HG03342 (cell line): ENCODE data around the gene GLT6D1.

Source experiments
- ATAC-seq: cut with Tn5 transposase; IDR thresholded peaks from one replicate; pipeline ENCODE4 v1.9.1; 2021; ENCODE audit warnings: mild to moderate bottlenecking, moderate library complexity; ENCODE audit not compliant: unreplicated experiment

Gene GLT6D1

DNA sequence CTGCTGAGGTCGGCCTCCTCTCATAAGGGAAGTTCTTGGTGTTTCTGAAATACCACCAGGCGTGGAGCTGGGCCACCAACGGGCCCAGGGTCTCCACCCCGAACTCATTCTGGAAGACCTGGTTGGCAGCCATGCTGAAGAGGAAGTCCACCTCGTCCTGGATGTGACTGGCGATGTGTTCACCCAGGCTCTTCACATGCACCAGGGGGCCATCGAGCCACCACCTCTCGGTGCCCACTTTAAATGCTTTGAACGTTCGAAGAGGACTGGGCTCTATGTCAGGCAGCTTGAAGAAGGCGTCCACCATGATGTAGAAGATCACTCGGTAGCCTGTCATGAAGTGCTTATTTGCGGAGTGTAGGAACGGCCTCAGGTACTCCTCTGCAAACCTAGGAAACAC lies 15.1 kb downstream of the GLT6D1 start:
- no peak for ATAC-seq

DNA sequence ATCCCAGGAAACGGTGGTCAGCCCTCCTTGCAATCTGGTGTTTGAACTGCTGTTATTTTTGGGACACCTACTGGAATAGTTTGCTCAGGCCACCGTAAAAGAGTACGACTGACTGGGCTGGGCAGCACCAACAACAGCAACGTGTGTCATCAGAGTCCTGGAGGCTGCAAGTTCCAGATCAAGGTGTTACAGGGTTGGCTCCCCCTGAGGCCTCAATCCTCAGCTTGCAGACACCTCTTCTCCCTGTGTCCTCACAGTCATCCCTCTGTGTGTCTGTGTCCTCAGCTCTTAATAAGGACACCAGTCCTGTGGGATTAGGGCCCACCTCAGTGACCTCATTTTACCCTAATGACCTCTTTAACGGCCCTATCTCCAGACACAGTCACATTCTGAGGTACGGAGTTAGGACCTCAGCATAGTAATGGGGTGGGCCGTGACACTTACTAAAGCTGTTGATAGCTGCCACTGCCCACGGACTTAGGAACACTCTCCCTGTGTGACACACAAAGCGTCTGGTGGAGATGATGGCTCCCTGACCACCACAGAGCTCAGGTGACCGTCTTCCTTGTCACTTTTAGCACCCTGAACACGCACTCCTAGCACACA lies 16.8 kb downstream of the GLT6D1 start:
- ATAC-seq = no peak

DNA sequence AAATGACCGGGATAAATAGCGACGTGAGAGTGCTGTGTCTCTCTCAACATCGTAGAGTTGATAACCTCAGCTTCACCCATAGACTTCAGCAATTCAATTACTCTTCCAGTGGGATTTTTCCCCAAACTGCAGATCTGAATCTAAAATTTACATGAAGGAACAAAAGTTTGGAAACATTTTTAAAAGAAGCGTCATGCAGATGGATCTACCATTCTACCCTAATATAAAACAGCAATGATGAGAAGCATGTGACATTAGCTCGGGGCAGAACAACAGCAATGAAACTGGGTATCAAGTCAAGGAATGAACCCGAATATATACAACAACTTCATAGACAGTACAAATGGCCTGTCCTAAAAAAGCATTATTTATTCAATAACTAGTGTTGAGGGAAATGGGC lies 18.8 kb downstream of the GLT6D1 start:
- ATAC-seq = no peak

DNA sequence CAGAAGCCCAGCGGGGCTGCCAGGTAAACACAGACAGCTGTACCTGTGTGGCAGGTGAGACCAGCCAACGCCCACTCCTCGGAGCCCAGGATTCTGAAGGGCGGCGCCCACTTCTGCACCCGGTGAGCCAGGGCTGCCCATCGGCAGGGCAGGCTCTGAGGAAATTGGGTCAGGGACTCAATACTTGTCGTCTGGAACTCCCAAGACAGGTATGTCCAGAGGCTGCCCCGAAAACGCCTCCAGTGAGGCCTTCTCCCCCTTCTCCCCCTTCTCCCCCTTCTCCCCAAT lies 19.8 kb downstream of the GLT6D1 start:
- ATAC-seq = no peak

DNA sequence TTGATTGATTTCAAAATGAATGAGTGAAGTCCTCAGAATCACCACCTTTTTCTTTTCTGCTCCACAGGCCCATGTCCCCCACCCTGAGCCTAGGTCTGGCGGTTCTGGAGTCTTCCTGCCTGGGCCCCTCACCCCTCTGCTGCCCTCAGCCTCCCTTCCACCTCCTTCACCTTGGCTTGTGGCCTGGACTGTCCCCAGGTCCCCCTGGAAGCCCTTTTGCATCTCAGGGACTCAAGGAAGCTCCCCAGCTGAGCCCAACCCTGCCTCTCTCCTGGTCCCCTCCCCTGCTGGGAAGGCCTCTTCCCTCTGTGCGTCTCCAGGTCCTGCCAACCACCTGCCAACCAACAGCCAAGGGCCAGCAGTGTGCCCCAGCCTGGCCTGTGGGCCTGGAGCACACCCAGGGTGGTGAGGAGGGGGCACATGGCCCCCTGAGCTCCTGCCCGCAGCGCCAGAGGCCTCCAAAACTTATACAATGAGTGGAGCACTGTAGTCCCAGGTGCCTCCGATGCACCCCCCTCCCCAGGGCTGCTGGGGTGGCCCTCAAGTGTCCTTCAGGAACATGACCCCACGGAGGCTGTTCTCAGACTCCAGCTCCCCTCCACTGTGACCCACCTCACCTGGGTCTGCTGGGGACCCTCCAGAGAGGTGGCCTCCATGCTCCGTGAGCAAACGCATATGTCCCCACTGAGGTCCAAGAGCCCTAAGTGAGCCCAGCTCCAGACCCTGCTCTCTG lies 20.3 kb downstream of the GLT6D1 start:
- no peak for ATAC-seq

DNA sequence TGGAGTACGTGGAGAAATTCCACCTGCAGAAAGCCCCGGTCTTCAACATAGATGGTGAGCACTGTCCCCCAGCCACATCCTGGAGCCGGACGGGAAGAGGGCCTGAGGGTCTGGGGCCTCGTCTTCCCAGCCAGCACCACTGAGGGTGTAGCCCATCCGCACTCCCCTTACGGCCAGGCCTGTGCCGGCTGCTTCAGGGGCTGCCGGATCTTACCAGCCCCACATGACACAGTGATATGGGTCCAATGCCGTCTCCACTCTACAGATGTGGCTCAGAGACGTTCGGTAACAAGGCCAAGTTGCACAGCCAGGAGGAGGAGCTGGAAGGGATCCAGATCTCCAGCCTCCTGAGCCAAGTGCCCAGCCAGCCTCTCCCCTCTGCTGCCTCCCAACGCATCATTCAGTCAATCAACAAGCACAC lies 21.3 kb downstream of the GLT6D1 start:
- ATAC-seq = no peak

DNA sequence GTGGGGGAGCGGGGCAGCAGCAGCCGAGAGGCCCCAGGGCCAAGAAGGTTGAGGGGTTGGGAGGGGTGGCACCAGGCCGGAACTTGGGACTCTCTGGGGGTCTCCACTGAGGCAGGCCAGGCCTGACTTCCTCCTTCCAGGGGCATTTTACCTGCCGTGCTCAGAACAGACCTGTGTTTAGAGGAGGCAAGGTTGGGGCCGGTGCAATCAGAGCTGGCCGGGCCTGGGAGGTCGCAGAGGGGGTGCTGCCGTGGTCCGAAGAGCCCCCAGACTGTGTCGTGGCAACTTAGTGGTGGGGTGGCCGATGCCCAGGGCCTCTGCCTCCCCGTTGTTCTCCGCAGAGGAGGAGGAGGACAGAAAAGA lies 21.8 kb downstream of the GLT6D1 start:
- ATAC-seq = no peak

DNA sequence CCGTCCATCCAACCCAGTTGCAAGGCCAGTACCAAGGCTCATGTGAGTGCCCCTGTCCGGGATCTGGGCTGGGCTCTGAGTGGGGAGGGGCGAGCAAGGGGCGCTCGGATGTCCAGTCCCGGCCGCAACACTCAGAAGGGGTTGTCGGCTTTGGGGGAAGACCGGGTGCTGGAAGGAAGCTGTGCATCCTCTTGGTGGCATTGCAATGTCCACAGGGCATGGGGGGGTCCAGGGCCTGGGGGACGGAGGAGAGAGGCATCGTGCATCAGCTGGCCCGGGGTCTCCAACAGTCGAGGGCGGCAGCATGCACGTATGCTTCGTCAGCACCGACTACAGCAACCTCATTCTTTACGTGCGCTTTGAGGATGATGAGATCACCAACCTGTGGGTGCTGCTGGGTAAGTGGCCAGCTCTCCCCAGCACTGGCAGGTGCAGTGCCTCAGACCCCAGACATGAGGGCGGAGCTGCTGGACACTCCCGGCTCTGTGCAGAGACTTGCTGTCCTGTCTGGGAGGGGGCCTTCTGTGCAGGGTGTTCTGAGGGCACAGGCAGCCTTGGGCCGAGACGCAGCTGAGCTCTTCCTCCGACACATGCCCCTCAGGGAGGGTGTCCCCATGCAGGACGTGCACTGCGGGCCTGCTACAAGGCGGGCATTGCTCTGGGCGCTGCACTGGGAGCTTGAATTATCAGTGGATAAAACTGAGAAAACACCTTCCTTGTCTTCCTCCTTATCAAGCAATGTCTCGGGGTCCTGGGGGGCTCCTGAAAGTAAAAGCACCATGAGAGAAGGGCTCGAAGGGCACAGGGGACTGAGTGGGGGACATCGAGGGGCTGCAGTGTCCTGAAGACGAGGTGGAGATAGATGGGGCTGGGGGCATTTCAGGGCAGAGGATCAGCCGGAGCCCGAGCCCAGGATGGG lies 22.5 kb downstream of the GLT6D1 start:
- ATAC-seq = no peak

DNA sequence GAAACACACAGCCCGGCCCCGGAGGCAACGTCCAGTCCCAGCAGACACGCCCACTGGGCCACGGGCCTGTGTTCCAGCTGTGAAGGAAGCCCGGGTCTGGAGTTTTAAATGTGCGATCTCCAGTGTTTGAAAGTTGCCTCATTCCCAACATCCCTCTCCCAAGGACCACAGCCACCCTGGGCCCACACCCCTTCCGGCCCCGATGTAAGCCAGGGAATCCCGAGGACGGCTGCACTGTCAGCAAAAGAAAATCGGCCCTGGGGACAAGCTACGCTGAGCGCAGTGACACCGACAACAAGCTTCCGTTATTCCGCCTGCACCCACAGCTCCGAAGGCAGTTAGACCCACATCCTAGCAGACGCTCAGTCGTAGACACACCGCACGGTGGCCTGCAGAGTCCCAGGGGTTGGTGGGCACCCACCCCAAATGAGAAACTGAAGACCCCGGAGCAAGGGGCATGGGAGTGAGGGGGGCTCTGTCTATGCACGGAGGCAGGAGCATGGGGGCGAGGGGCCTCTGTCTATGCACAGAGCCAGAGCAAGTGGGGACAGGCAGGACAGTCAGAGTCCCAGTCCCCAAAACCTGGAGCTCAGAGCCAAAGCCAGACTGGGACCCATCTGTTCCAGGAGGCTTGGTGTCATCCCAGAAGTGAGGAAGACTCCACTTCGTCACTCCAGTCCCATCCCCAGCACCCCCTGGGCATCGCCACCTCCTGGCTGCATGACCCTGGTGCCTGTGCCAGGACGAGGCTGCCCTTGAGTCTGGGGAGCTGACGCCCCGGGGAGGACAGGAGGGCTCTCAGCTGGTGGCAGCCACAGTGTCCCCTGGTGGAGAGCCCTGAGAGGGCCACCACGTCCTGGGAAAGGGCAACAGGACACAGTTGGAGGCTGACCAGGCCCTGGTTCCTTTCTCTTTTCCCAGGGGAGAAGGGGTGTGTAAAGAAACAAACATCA lies 23.4 kb downstream of the GLT6D1 start:
- no peak for ATAC-seq

DNA sequence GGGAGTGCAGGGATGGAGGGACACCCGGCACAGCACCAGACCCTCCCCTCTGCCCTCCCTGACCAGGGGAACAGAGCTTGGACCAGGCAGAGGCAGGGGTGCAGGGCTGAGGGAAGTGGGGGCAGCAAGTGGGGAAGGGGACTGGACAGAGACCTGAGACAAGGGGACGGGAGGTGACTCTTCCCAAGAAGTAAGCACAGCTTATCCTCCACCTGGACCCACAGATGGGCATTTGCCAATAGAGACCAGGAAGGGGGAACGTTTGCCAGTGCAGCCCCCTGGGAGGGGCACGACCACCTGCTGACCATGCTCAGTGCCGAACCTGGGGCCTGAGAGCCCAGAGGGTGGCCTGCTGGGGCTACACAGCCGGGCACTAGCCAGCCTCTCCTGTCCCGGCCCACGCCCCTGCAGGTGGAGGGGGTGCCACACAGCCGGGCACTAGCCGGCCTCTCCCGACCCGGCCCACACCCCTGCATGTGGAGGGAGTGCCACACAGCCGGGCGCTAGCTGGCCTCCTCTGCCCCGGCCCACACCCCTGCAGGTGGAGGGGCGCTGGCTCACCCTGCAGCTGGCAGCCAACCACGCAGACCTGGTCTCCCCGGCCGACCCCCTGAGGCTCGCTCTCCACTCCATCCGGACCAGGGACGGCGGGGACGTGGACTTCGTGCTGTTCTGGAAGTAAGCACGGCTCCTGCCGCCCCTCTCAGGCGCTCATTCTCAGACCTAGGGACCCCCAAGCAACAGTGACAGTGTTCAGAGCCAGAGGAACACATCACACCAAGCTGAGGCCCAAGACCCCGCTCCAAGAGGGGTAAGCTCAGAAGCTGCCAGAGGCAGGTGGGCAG lies 24.3 kb downstream of the GLT6D1 start:
- no peak for ATAC-seq

DNA sequence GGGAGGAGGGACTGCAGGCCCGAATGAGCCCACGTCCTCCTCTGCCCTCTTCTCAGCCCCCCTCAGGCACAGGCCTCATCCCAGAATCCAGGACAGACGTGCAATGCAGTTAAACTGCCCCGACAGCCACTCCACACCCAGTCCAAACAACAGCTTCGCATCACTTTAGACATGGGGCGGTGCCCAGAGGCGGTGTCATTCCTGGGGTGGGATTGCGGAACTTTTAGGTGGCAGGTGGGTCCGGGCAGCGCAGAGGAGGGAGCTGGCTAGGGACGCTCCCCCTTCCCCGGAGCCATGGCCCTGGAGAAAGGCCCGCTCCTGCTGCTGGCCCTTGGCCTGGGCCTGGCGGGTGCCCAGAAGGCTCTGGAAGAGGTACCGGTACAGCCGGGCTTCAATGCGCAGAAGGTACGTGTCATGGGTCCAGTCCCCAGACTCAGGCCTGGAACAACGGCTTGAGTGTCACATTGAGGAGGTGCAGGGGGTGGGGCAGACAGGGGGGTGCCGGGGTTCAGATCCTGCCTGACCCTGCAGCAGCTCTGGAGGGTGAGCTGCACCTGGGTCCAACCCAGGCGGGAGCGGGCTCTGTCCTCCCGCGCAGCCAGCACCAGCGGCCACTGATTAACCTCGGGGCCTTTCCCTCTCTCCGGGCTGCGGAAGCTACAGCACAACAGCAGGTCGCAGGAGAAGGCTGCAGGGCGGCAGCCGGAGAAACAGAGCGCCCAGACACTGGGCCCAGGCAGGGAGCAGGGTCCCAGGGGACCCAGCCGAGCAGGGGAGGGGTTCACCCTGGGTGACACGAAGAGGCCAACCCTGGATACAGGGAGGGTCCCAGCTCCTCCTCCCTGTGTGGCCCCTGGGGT lies 25.2 kb downstream of the GLT6D1 start:
- no peak for ATAC-seq

DNA sequence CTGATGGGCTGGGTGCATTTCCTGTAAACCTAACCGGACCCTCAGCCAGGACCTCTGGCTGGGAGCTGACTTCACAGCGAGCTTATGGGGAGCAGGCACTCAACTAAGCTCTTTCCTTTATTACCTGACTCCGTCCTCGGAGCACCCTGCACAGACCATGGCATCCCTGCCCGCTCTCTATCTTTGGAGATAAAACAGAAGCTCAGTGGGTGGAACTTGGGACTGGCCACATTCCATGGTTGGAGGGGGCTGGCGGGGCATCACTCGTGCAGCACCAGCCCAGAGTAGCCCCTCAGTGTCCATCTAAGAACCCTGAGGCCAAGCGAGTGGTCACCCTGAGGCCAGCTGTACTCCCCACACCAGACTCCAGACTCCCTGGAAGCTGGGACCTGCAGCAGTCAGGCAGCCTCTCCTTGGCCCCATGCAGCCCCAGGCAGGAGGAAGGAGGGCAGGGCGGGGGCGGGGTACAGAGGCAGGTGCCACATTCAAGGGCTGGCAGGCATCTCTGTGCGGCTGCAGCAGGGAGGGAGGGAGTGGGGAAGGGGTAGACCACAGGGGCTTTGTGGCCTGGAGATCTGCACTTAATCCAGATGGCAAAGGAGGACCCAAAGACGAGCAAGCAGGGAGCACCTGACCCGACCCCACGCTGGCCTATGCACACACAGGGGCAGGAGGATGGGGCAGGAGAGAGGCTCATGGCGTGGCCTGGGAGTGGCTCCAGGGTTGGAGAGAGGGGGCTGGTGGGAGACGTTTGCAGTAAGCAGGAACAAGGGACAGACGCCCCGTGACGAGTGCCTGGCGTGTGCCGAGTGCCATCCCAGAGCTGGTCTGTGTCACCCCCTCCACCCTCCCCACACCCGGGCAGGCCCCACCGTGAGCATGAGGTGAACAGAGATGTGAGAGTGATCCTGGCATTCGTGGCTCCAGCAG lies 26.1 kb downstream of the GLT6D1 start:
- ATAC-seq = no peak

DNA sequence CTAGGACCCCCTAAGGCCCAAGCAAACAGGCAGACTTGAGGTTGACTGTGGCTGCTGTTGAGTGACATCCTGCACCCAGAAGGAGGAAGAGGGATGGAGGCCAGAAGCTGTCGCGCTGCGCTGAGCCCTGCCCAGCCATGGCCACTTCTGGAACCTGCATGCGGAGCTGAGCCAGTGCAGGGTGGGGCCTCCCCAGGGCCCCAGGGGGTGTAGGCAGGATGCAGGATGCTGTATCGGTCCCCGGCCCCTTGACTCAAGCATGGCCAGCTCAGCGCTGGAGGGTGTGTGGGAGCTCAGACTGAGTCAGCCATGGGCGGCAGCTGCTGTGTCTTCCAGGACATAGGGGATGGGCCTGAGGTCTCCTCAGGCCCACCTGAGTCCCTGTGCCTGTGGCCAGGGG lies 26.9 kb downstream of the GLT6D1 start:
- ATAC-seq = no peak

DNA sequence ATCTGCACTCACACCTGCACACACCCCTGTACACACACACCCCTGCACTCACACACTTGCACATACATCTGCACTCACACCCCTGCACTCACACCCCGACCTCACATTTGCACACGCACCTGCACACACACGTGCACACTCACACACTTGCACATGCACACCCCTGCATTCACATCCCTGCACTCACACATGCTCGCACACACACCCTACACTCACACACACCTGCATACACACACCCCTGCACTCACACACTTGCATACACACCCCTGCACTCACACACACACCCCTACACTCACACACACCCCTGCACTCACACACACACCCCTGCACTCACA lies 27.5 kb downstream of the GLT6D1 start:
- no peak for ATAC-seq

DNA sequence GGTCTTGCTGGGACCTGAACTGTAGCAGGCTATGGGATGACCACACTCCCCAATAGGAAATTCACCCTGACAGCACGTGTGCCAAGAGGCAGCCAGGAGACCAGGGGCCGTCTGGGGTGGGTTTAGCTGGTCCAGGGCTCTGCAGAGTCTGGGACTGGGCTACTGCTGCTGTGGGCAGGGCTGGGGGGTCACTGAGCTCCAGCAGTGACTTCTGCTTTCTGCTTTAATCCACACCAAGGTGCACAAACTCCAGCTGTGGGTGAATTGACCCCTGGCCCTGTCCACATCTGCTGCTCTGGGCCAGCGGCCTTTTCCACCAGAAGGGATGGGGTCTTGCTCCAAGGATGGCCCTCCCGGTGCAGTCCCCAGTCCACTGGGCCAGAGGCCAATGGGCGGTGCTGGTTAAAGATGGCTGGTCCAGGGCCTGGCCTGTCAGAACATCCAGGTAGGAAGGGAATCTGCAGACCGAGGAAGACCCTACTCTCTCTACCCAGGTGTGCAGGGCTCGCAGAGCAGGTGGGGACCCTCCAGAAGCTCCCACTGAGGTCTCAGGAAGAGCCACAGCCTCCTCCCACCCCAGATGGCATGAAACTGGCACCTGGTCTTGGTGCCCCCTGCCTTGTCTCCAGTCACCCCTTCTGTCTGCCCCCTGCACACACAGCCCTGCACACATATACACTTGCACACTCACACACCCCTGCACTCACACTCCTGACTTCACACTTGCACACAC lies 28.0 kb downstream of the GLT6D1 start:
- no peak for ATAC-seq

DNA sequence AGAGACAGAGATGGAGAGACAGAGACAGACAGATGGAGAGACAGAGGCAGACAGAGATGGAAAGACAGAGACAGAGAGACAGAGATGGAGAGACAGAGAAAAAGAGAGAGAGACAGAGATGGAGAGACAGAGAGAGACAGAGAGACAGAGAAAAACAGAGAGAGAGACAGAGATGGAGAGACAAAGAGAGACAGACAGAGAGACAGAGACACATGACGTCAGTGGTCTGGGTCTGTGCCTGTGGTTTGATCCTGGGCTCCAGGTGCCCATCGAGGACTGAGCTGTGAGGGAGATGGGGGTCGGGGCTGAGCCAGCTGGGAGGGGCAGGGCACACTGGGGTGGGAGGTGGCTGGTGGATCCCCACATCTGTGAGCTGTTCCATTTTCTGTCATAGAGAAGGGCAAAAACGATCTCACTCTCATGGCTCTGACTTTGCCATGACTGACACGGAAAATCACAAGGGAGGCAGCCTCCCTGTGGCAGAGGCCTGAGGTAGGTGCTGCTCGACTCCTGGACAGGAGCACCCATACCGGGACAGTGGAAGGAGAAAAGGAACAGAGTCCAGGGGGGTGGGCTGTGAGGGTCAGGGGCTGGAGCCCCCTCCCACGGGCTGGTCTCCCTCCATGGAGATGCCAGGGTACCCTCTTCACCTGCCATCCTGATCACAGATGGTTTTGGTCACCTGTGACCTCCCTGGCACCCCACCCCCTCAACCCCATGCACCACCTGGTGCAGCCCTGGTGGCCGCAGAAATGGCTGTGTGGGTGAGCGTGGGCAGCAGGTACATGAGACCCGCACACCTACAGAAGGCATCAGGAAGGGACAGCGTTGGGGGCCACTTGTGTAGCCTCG lies 28.8 kb downstream of the GLT6D1 start:
- no peak for ATAC-seq
